Measurements from ENCODE around the gene MRS2. TPM values are rescaled to one million over a fixed set of nuclear protein-coding genes. Genes with fewer than 3 reads are reported as not detected.

The MRS2 gene
- total RNA-seq, 2 experiments from 2014 or later: 20.0 to 23.4 TPM

DNA sequence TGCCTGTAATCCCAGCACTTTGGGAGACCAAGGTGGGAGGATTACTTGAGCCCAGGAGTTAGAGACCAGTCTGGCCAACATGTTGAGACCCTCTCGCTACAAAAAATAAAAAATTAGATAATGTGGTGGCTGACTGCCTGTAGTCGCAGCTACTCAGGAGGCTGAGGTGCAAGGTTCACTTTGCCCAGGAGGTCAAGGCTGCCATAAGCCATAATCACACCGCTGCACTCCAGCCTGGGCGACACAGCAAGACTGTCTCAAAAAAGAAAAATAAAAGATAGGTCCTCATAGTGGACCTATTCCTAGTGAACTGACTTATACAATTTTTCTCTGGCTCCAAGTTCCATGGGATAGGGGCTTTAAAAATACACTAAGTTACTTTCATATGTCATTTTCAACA is 41.9 kb downstream of the MRS2 start:
- intact Hi-C loops (cut with micrococcal nuclease): no loop called here
- Mint-ChIP-seq H3K4me1 (ENCODE audit: low read depth) (no peaks in the 10 kb centered on the region), H3K27me3 (no peaks in the 10 kb centered on the region), H3K9me3 (no peaks in the 10 kb centered on the region), H3K27ac (no peak overlapping the region), H3K4me3 (no peak overlapping the region), H3K36me3 (no peaks in the 10 kb centered on the region)
- ChIA-PET POLR2A (no interaction called here), CTCF (no interaction called here)
- no peak for DNase-seq

DNA sequence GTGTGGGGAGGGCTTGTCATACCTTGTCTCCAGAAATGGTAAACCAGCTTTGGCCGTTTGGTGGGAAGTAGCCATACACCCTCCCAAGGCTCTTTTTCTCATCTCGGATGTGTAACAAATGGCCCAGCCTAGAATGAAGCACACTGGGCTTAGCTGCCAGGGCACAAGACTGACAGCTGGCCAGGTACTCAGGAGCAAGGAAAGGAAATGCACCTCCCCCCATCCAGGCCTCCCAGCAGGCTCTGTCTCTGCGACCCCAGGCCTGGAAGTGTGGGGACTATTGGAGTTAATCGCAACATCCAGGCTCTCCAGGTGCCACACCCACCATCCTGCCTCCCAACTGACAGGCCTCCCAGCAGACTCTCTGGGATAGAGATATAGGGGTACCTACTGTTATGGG is 43.0 kb downstream of the MRS2 start:
- Mint-ChIP-seq H3K9me3 (no peaks in the 10 kb centered on the region), H3K27me3 (no peaks in the 10 kb centered on the region), H3K4me3 (no peak overlapping the region), H3K4me1 (ENCODE audit: low read depth) (no peaks in the 10 kb centered on the region), H3K36me3 (no peaks in the 10 kb centered on the region), H3K27ac (no peak overlapping the region)
- DNase-seq: no peak
- ChIA-PET POLR2A (no interaction called here), CTCF (no interaction called here)
- intact Hi-C loops (cut with micrococcal nuclease): no loop called here

GRCh38 chr6:24446670-24447069 is 43.9 kb downstream of the MRS2 start:
- CTCF ChIA-PET: no interaction called here
- intact Hi-C loops (cut with micrococcal nuclease): no loop called here
- no peaks in the 10 kb centered on the region for H3K4me1 Mint-ChIP-seq (ENCODE audit: low read depth)

GRCh38 chr6:24448396-24448795 is 45.7 kb downstream of the MRS2 start:
- DNase-seq: no peak
- intact Hi-C loops (cut with micrococcal nuclease): no loop called here
- no peaks in the 10 kb centered on the region for H3K9me3 Mint-ChIP-seq
- H3K4me1 Mint-ChIP-seq (ENCODE audit: low read depth): no peaks in the 10 kb centered on the region
- CTCF ChIA-PET: no interaction called here
- POLR2A ChIA-PET: no interaction called here
- no peaks in the 10 kb centered on the region for H3K36me3 Mint-ChIP-seq
- H3K27ac Mint-ChIP-seq: no peak overlapping the region
- no peak overlapping the region for H3K4me3 Mint-ChIP-seq
- no peaks in the 10 kb centered on the region for H3K27me3 Mint-ChIP-seq

More at GRCh38 chr6:24446670-24447069, 43.9 kb downstream of the MRS2 start:
- Mint-ChIP-seq H3K4me3 (no peak overlapping the region), H3K27me3 (no peaks in the 10 kb centered on the region), H3K27ac (no peak overlapping the region), H3K9me3 (no peaks in the 10 kb centered on the region), H3K36me3 (no peaks in the 10 kb centered on the region)
- no peak for DNase-seq
- POLR2A ChIA-PET: no interaction called here

GRCh38 chr6:24448828-24449525 is 46.2 kb downstream of the MRS2 start:
- Mint-ChIP-seq H3K36me3 (no peaks in the 10 kb centered on the region), H3K4me3 (no peak overlapping the region), H3K27ac (no peak overlapping the region), H3K4me1 (ENCODE audit: low read depth) (no peaks in the 10 kb centered on the region), H3K27me3 (no peaks in the 10 kb centered on the region), H3K9me3 (no peaks in the 10 kb centered on the region)
- CTCF ChIA-PET: interaction anchor here (0.9 kb wide), 1 partner anchor 18 kb away, joined by 3 read pairs; no protein-coding TSS in a partner anchor
- POLR2A ChIA-PET: no interaction called here
- DNase-seq: no peak
- intact Hi-C loops (cut with micrococcal nuclease): no loop called here

GRCh38 chr6:24451581-24452388 is 49.0 kb downstream of the MRS2 start:
- H3K4me3 Mint-ChIP-seq: no peak overlapping the region
- CTCF ChIA-PET: no interaction called here
- no peaks in the 10 kb centered on the region for H3K4me1 Mint-ChIP-seq (ENCODE audit: low read depth)
- no peaks in the 10 kb centered on the region for H3K36me3 Mint-ChIP-seq
- H3K9me3 Mint-ChIP-seq: no peaks in the 10 kb centered on the region
- H3K27me3 Mint-ChIP-seq: no peaks in the 10 kb centered on the region
- no peak for DNase-seq
- intact Hi-C loops (cut with micrococcal nuclease): no loop called here
- POLR2A ChIA-PET: no interaction called here
- H3K27ac Mint-ChIP-seq: no peak overlapping the region

DNA sequence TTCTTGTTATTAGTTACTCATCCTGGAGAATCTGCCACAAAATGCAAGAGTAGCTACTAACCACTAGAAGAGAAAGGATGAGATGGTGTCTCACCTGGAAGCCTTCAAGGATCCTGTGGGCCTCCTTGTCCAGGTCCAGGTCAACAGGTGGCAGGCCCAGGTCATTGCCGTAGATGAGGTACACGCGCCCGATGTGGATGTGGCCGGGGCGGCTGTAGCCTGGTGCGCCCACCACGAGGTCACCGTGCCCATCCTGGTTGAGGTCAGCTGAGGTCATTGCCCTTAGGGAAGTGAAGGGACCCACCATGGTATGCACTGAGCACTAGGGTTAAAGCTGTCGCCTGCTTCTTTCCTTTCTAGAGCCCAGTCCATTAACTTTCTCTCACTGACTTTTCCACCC is 51.2 kb downstream of the MRS2 start:
- Mint-ChIP-seq H3K27me3 (no peaks in the 10 kb centered on the region), H3K4me3 (no peak overlapping the region), H3K9me3 (no peaks in the 10 kb centered on the region), H3K27ac (no peak overlapping the region), H3K4me1 (ENCODE audit: low read depth) (no peaks in the 10 kb centered on the region), H3K36me3 (no peaks in the 10 kb centered on the region)
- intact Hi-C loops (cut with micrococcal nuclease): no loop called here
- ChIA-PET POLR2A (no interaction called here), CTCF (interaction anchor here (0.6 kb wide), 1 partner anchor 163 kb away, joined by 4 read pairs; no protein-coding TSS in a partner anchor)
- DNase-seq: no peak

DNA sequence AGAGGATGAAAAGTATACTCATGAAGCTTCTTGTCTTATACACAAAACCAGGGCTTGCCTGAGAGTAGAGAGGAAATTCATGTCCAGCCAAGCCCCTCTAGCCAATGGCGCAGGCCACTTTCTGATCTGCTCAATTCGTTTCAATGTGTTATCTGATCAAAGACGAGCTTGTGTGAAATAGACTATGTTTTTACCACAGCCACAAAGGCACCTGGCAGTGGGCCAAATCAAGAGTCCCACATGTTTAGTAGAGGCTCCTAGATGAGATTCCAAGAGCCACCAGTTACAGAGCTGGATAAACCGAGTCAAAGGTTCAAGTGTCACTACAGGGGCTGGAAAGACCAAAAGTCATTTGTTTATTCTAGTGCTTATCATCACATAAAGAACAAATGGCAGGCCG is 51.7 kb downstream of the MRS2 start:
- no peak for DNase-seq
- H3K9me3 Mint-ChIP-seq: no peaks in the 10 kb centered on the region
- no peak overlapping the region for H3K27ac Mint-ChIP-seq
- ChIA-PET POLR2A (no interaction called here), CTCF (interaction anchor here (0.6 kb wide), 2 partner anchors 67 to 164 kb away, joined by 4 read pairs; no protein-coding TSS in a partner anchor)
- no peaks in the 10 kb centered on the region for H3K4me1 Mint-ChIP-seq (ENCODE audit: low read depth)
- no peaks in the 10 kb centered on the region for H3K27me3 Mint-ChIP-seq
- H3K36me3 Mint-ChIP-seq: no peaks in the 10 kb centered on the region
- no peak overlapping the region for H3K4me3 Mint-ChIP-seq
- intact Hi-C loops (cut with micrococcal nuclease): no loop called here

DNA sequence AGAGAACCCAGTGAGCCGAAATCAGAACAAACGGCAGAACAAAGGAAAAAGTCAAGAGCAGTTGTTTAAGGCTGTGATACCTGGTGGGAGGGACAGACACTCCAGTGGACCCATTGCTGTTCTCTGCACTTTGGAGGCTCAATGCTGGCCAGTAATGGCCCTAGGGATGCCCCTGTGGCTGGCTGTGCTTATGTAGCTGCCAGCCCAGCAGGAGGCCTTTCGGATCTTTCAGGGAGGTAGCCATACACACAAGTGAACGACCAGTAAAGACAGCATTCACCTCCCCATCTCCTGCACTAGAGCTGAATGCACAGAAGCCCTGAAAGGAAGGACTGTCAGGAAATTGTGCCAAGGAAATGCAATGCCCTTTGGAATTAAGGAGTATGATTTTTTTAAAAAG is 52.3 kb downstream of the MRS2 start:
- ChIA-PET CTCF (interaction anchor here (0.6 kb wide), 1 partner anchor 66 kb away, joined by 4 read pairs; no protein-coding TSS in a partner anchor), POLR2A (no interaction called here)
- no peaks in the 10 kb centered on the region for H3K36me3 Mint-ChIP-seq
- DNase-seq: no peak
- H3K27me3 Mint-ChIP-seq: no peaks in the 10 kb centered on the region
- H3K4me1 Mint-ChIP-seq (ENCODE audit: low read depth): no peaks in the 10 kb centered on the region
- no peak overlapping the region for H3K27ac Mint-ChIP-seq
- no peaks in the 10 kb centered on the region for H3K9me3 Mint-ChIP-seq
- no peak overlapping the region for H3K4me3 Mint-ChIP-seq
- intact Hi-C loops (cut with micrococcal nuclease): no loop called here

DNA sequence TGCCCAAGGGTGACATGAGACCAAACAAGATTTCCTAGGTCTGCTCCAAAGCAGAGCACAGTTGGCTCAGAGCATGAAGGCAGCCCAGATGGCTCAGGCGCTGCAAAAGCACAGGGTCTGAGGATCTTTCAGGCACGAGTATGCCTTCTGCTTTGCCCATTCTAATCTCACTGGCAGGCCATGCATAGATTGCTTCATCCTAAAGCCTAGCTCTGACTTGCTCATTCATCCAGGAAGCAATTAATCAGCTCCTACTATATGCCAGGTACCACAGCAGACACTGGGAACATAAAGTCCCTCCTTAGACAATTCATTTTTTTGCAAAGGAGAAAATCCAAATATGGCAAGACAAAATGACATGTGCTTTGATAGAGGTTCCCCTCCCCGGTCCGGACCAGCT is 55.4 kb downstream of the MRS2 start:
- Mint-ChIP-seq H3K27ac (no peak overlapping the region), H3K36me3 (no peaks in the 10 kb centered on the region), H3K27me3 (no peaks in the 10 kb centered on the region), H3K9me3 (no peaks in the 10 kb centered on the region), H3K4me3 (no peak overlapping the region), H3K4me1 (ENCODE audit: low read depth) (no peaks in the 10 kb centered on the region)
- intact Hi-C loops (cut with micrococcal nuclease): no loop called here
- DNase-seq: no peak
- CTCF ChIA-PET: interaction anchor here (1.1 kb wide), 1 partner anchor 28 kb away, joined by 3 read pairs; no protein-coding TSS in a partner anchor
- POLR2A ChIA-PET: no interaction called here

GRCh38 chr6:24458941-24459340 is 56.2 kb downstream of the MRS2 start:
- intact Hi-C loops (cut with micrococcal nuclease): no loop called here
- Mint-ChIP-seq H3K27ac (no peak overlapping the region), H3K27me3 (no peaks in the 10 kb centered on the region), H3K4me3 (no peak overlapping the region), H3K36me3 (no peaks in the 10 kb centered on the region), H3K4me1 (ENCODE audit: low read depth) (no peaks in the 10 kb centered on the region), H3K9me3 (no peaks in the 10 kb centered on the region)
- DNase-seq: no peak
- POLR2A ChIA-PET: no interaction called here
- CTCF ChIA-PET: interaction anchor here (1.1 kb wide), 1 partner anchor 28 kb away, joined by 3 read pairs; no protein-coding TSS in a partner anchor

GRCh38 chr6:24460966-24461365 is 58.2 kb downstream of the MRS2 start:
- Mint-ChIP-seq H3K4me3 (no peak overlapping the region), H3K36me3 (no peaks in the 10 kb centered on the region), H3K4me1 (ENCODE audit: low read depth) (no peaks in the 10 kb centered on the region), H3K27ac (no peak overlapping the region), H3K27me3 (no peaks in the 10 kb centered on the region), H3K9me3 (no peaks in the 10 kb centered on the region)
- DNase-seq: no peak
- CTCF ChIA-PET: no interaction called here
- POLR2A ChIA-PET: no interaction called here
- intact Hi-C loops (cut with micrococcal nuclease): no loop called here

Data from activated CD4-positive, alpha-beta memory T cell treated with anti-CD3 and anti-CD28 coated beads for 36 hours (primary cell).